Cardiac septum (tissue), 1 donor: Measurements from ENCODE around the gene RNF14. TPM values are rescaled to one million over a fixed set of nuclear protein-coding genes. Genes with fewer than 3 reads are reported as not detected.

Experiments used
- DNase-seq: peaks from one replicate; pipeline ENCODE4 v3.0.0-alpha.2; 2020; ENCODE audit warnings: low spot score
- intact Hi-C: fragments of 100-400 bp; cut with DNase I; formaldehyde crosslinking; loops from one replicate; pipeline ENCODE4 v1.14.0; 2022
- total RNA-seq: library from RNA; stranded (reverse); fragmentation: NEBNext Ultra II Directional; extraction: Animal tissue kit (Norgen Biotek cat#: 25700); gene quantifications from one replicate; pipeline ENCODE4 v1.2.1, GENCODE V29; 2021
- donor health status: DM: no; HTN: no; CAD: no.

Gene RNF14
- total RNA-seq, 1 donor from 2014 or later = 104 TPM

DNA sequence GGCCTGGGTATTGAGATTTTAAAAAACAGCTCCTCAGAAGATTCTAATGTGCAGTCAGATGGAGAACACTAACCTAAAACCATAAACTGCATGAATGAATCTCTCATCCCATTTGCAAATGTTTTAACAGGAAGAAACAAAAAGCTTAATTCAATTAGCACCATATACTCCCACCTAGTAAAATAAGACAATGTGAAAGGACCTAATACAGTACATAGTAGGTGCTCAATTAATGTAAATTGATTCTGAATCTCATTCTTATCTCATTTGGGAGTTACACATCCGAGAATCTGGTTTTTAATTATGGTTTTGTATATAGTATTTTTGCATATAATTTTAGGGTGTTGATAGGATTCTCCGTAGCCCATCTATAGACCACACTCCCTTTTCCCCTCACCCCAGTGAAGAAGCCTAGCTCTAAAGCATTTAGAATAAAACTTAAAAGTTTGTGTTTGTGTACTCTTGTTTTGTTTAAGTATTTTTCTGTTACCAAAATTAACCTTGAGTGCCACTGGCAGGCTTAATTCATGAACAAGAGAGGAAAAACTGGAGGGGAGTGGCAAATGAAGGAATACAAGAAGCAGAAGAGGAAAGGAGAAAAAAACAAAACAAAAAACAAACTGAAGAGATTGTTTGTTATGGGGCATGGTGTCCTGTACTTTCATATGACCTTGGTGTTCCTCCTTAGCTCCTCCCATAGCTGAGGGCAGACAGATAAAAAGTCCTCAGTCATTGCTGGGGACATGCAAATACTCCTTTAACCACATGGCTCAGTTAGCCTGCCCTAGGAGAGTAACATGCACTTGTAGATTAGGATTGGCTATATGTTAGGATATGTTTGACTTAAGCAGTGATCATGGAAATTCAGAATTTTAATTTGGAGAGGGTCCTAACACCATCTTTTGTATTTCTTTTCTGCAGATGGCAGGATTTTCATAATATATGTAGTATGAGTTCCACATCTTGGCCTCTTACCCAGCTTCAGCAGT, 1.2 kb downstream of the RNF14 start:
- no peak for DNase-seq
- intact Hi-C loops = no loop called here

DNA sequence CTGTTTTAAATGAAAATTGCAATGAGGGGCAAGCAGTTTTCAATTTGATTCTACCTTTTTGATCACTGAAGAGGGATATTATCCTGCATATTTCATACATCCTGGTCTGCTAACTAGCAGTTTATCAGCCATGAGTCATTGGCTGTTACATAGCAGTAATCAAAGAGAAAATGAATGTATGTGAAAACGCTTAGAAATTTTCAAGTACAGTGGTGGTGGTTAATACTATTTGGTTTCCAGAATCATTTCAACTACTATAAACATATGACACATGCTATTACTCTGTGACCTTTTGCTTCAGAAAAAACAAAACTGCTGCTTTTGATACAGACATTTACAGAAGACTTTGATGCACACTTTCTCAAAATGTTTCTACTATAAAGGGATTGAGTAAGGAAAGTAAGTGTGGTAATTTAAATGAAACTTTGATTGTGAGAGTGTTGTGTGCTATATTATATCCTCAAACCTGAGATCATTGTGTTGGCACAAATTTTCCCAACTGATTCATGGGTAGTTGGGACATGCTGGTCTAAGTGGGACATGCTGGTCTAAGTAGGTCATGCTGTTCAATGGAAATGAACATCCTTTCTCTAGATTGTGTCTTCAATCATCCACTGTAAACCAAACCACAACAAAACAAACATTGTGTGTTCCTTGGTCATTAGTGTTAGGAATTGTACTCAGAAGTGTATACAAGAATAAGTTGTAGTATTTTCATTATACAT, 5.1 kb downstream of the RNF14 start:
- intact Hi-C loops = no loop called here
- no peak for DNase-seq

DNA sequence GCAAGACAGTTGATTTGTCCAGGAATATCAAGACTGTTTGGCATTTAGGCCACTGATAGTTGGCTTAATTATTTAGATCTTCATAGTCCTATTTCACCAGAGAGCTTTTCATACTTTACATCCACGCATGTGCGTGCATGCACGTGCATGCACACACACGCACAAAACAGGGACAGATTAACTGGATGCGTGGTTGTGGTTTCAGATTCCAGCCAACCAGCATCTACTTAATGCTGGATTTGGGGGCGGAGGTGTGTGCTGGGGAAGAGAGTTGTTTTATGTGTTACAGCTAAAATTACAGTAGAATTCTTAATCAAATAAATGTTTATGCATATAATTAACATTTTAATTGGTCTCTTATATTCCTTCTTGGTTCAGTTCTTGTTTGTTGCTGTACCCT, 7.3 kb downstream of the RNF14 start:
- intact Hi-C loops = no loop called here
- DNase-seq = no peak

DNA sequence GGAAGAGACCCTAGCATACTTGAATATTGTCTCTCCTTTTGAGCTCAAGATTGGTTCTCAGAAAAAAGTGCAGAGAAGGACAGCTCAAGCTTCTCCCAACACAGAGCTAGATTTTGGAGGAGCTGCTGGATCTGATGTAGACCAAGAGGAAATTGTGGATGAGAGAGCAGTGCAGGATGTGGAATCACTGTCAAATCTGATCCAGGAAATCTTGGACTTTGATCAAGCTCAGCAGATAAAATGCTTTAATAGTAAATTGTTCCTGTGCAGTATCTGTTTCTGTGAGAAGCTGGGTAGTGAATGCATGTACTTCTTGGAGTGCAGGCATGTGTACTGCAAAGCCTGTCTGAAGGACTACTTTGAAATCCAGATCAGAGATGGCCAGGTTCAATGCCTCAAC, 9.5 kb downstream of the RNF14 start:
- no peak for DNase-seq
- intact Hi-C loops = no loop called here

DNA sequence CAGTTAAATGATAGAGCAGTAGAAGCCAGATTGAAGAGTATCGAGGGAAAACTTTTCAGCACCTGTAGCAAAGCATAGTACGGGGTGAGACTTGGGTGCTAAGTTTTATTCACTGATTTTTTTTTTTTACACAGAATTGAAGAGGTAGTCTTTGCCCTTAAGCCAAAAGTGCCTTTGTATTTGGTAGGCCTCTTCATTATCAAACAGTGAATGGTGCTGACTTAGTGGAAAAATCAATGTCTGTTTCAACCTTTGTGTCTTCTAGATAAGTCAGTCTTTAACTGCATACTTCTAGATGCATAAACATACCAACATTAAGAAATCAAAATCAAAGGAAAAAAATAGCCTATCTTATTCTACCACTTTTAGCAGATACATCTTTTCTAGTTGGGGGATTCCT, 13.7 kb downstream of the RNF14 start:
- no peak for DNase-seq
- intact Hi-C loops = no loop called here

DNA sequence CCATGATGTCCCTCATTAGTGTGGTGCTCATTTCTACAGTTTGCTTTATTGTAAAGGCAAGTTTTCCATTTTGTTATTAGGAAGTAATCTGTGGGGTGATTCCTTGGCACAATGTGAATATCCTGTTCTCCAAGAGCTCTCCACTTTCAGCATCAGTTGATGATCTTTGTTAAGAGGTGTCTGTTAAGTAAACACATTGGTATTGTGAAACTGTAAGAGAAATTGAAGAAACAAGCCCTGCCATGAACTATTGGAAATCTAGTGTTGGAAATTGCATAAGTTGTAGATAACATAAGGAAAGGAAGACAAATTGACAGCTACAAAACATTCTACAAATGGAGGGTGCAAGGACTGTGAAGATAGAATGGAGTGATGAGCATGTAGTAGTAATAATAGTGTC, 17.2 kb downstream of the RNF14 start:
- intact Hi-C loops = no loop called here
- no peak for DNase-seq

DNA sequence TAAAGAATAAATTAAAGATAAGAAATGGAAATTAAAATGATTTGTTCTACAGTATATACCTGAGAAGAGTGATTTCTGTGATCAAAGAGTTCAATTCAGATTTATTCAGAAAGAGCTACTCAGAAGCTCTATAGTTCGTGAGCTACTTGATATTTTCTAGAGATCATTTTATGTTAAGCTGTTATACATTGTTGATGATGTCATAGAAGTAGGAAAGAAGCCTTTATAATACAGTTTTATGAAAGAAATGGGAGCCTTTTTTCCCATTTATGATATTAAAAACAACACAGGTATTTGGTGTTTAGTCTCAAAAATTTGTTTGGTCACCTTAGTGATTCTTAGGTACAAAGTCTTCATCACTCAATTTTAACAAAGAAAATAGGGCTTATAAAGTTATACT, 20.8 kb downstream of the RNF14 start:
- DNase-seq = no peak
- intact Hi-C loops = loop anchor here (2.0 kb wide), 1 partner anchor 153 kb away; no protein-coding TSS in a partner anchor

DNA sequence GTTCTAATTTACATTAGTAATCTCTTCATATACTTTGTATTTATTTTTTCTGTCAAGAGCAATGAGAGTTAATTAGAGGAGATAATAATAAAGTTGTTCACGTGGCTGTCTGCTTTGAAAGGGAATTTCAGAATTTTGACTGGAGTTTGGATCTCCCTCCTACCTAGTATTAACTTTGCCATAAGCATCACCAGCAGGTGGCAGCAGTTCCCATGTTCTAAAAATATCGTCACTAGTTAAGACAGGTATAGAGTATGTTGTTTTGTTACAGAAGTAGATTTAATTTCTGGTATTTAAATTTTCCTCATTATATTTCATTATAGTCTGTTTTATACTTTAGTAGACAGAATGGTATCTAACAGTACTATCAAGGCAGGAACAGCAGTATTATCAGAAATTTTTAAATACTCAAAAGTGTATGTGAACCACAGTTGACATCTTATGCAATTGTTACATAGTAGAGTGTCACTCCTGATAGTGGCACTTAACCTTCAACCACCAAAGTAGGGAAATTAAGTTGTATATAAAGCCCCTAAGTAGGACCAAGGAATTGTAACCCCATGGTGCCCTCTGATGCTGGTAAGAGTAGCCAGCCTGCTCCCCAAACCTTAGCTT, 23.6 kb downstream of the RNF14 start:
- intact Hi-C loops = no loop called here
- no peak for DNase-seq

DNA sequence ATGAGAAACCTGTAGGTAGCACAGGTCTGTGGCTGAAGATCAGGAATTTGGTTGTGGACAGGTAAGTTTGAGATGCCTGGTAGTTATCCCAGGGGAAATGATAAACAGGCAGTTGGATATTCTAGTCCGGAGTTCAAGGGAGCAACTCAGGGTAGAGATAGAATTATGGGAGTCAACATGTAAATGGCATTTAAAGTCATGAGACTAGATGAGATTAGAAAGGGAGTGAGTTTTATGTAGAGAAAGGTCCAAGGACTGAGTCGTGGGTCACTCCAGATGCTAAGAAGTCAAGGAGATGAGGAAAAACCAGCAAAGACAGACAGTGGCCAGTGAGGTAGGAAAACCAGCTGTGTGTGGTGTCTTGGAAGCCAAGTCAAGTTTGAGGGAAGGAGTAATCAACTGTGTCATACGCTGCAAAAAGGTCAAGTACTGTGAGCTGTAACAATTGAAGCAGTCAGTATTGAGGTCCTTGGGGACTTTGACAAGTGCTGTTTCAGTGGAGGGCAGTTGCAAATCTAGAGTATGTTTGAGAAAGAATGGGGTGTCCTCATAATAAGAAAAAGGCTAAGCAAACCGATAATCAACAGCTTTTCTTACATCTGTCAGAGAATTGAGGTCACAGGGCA, 25.7 kb downstream of the RNF14 start:
- DNase-seq = no peak
- intact Hi-C loops = no loop called here

DNA sequence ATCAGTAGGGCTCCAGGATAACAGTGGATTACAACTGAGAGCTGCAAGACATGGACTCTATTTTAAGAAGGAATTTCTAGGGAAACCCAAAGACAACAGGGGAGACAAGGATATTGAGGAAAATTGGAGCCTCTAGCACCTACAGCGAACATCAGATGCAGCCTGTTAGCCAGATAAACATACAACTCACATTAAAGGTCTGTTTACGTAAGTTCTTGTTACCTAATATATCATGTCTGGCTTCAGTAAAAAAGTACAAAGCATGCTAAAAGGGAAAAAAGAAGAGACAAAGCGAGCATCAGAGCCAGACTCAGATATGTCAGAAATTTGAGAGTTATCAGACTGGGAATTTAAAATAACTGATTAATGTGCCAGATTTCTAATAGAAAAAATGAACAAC, 26.8 kb downstream of the RNF14 start:
- no peak for DNase-seq
- intact Hi-C loops = no loop called here

DNA sequence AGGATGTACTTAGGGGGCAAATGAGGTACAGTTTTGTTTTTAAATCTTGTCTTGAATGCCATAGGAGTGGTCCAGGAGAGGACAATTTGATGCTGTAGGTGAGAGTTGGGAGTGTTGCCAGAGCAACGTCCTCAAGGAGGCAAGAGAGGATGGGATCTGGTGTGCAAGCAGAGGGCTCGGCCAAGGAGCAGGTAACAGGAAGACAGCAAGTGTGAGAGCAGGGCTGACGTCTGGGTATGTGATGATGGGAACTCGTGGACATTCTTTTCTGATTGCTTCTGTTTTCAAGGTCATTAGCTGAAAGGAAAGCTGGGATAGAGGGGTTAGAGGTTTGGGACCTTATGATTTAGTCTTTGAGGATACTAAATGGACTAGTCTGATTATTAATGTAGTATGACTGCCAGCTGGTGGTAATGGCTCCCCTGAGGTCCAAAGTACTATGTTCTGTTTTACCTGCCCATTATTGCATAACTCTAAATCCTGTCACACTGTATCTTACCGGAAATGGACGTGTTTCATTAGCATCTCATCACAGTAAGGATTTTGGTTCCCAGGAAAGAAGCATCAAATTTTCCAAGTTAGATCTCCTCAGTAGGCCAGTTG, 28.6 kb downstream of the RNF14 start:
- intact Hi-C loops = no loop called here
- no peak for DNase-seq

DNA sequence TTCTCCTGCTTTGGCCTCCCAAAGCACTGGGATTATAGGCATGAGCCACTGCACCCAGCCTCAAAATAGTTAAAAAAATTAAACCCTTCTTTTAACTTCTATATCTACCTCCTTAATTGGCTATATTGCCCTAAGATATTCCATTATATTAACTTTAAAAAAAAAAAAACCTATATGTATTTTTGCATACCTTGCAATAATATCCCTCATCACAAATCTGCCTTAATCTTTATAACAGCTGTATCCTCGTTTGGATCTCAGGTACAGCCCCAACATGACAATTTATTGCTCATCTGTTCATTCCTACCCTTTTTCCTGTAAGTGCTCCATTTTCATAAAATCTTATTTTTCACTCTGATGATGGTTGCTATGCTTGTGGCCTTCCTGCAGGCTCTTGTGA, 31.3 kb downstream of the RNF14 start:
- no peak for DNase-seq
- intact Hi-C loops = no loop called here

DNA sequence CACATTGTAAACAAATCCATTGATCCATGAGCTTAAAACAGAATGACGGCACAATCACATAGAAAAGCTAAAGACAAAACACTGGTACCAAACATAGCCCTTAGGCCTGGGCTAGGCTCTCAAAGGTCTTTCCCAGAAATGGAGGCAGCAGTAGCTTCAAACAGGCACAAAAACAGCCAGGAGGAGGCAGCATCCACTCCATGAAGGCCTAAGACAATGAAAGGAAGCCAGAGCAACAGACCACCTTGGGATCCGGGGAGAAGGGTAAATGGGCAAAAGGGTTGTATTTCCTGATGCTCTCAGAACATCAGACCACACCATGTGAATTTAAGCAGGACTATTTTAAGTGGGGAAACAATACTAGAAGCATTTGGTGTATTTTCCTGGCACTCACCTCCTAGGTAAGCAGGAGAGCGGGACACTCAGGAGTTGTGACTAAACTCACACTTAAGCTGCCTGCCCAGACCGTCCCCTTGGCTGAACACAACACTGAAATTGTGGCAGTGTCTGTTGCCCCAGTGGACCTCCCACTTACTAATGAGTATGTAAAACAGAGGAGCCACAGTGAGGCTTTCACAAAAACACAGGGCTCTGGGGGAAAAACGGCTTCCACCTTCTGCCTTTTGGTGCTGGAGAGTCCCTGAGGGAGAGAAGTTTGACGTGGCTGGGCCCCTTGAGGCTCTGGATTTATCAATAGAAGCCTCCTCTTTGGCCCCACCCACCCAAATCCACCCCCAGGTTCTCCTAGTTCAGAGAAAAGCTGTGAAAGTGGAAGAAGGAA, 32.0 kb downstream of the RNF14 start:
- no peak for DNase-seq
- intact Hi-C loops = no loop called here

DNA sequence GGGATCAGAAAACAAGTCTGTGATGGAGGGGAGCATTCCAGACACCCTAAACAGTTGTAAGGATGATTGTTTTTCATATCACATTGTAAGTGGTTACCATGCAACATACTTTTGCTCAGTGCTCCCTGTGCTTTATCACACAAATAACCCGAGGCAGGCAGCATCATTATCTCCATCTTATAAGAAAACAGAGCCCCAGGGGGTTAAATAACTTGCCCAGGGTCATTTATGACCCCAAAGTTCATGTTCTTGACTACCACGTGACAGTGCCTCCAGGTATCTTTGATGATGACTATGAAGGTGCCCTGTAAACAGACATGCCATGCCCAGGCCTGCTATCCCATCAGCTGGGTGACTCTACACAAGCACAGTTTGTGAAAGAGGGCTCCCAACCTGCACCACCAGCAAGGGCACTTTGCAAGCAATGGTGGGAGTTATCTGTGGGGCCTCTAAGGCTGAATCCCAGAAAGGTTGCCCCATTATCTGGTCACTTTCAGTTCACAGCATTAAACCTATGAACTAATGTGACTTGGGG, 34.4 kb downstream of the RNF14 start:
- intact Hi-C loops = no loop called here
- no peak for DNase-seq

DNA sequence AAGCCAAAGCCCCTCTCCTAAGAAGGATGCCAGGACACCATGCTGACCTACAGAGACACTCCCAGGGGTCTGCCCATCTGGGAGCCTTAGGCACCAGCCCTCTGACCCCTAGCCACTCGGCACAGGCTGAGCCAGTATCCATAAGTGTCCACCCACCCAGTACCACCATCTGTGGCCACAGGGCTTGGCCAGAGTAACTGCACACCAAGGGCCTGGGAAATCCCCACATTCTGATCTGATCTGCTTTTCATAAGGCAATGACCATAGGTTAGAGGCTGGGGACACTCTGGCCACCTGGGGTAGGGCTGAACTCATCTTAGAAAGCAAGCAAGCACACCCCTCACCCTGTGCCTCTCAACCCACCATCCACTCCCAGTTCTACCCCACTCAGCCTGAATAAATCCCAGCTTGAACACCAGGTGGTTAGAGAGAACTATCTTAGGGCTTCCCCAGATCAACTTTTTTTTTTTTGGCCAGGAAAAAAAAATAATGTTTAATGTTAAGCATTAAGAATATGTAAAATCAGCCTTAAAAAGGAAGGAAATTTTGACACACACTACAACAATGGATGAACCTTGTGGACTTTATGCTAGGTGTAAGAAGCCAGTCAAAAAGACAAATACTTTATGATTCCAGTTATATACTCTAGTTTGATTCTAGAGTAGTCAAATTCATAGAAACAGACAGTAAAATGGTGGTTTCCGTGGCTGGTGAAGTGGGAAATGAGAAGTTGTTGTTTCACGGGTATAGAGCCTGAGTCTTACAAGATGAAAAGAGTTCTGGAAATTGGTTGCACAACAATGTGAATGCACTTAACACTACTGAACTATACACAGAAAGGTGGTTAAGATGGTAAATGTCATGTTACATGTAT, 37.7 kb downstream of the RNF14 start:
- intact Hi-C loops = no loop called here
- DNase-seq = no peak

DNA sequence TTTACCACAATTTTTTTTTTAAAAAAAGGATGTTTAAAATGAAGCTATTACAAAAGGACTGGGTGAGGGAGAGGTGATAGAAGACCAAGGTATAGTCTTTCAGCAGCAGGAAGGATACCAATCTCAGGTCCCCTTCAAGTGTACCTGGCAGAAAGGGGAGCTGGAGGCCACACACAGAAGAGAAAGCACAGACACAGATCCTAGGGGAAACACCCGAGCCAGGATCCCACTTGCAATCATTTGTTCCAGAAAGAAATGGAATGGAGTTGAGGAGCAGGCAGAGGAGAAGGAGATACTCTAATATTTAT, 38.3 kb downstream of the RNF14 start:
- DNase-seq = no peak
- intact Hi-C loops = no loop called here

DNA sequence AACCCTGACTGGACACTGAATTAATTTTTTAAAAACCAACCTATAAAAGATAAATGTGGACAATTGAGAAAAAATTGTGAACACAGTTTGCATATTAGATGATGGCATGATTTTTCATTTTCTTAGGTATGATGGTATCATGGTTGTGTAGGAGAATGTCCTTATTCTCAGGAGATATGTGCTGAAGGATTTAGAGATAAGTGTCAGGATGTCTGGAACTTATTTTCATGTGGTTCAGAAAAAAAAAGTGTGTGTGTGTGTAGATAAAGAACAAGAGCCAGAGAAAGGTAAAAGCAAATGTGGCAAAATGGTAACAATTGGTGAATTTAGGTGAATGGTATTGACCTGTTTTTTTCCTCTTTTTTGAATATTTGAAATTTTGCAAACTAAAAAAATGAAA, 39.9 kb downstream of the RNF14 start:
- no peak for DNase-seq
- intact Hi-C loops = no loop called here

DNA sequence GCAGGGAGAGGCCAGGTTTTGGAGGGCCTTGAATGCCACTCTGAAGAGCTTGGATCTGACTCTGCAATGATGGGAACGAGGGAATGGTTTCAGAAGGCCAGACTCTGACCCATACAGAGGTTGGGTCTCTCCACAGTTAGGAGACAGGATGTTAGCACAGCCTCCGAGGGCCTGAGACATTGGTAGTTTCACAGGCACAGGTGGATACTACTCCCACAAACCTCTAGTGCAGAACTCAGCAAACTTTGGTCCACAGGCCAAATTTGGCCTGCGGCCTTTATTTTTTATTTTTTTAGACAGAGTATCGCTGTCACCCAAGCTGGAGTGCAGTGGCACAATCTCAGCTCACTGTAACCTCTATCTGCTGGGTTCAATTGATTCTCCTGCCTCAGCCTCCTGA, 41.0 kb downstream of the RNF14 start:
- intact Hi-C loops = loop anchor here (5.0 to 10.0 kb wide), 3 partner anchors 52 to 535 kb away; no protein-coding TSS in a partner anchor
- no peak for DNase-seq
